ENCODE data around the gene FRMPD4.

The FRMPD4 gene

GRCh38 chrX:12329476-12329875 is 191.2 kb downstream of the FRMPD4 start:
- WGBS (ENCODE audit: insufficient coverage), result 72% methylated on average over 2 of the region's 3 CpGs
- Histone ChIP-seq H3K36me3 (ENCODE audit: control insufficient read depth in 4 of 4, insufficient read depth in 4 of 4, low read length in 3 of 4) (no peaks in the 10 kb centered on the region), H3K4me1 (ENCODE audit: control extremely low read depth in 1 of 4, control insufficient read depth in 4 of 4, insufficient read depth in 4 of 4, low read length in 3 of 4) (no peaks in the 10 kb centered on the region), H3K27ac (ENCODE audit: insufficient read depth in 1 of 2, low read depth in 1 of 2, low read length in 2 of 2, poor library complexity in 1 of 2, severe bottlenecking in 2 of 2) (no peak overlapping the region), H3K4me3 (ENCODE audit: control insufficient read depth in 1 of 7, extremely low read depth in 1 of 7, insufficient read depth in 4 of 7, low read depth in 2 of 7, low read length in 6 of 7) (no peak overlapping the region), H3K9me3 (ENCODE audit: control extremely low read depth in 1 of 5, control insufficient read depth in 4 of 5, insufficient read depth in 2 of 5, low read depth in 1 of 5, low read length in 4 of 5) (peaks cover 0 to under 1% (median 0%) of the 10 kb centered on the region in 5 experiments), H3K27me3 (replicated peaks in 2 of 5; ENCODE audit: control insufficient read depth in 4 of 5, insufficient read depth in 5 of 5, low read length in 4 of 5) (no peaks in the 10 kb centered on the region)
- ChIA-PET CTCF (no interaction called here), POLR2A (no interaction called here)
- no peak for DNase-seq

GRCh38 chrX:12330841-12331240 is 192.6 kb downstream of the FRMPD4 start:
- Histone ChIP-seq H3K27me3 (replicated peaks in 2 of 5; ENCODE audit: control insufficient read depth in 4 of 5, insufficient read depth in 5 of 5, low read length in 4 of 5) (no peaks in the 10 kb centered on the region), H3K36me3 (ENCODE audit: control insufficient read depth in 4 of 4, insufficient read depth in 4 of 4, low read length in 3 of 4) (no peaks in the 10 kb centered on the region), H3K9me3 (ENCODE audit: control extremely low read depth in 1 of 5, control insufficient read depth in 4 of 5, insufficient read depth in 2 of 5, low read depth in 1 of 5, low read length in 4 of 5) (no peaks in the 10 kb centered on the region), H3K4me3 (ENCODE audit: control insufficient read depth in 1 of 7, extremely low read depth in 1 of 7, insufficient read depth in 4 of 7, low read depth in 2 of 7, low read length in 6 of 7) (no peak overlapping the region), H3K27ac (ENCODE audit: insufficient read depth in 1 of 2, low read depth in 1 of 2, low read length in 2 of 2, poor library complexity in 1 of 2, severe bottlenecking in 2 of 2) (no peak overlapping the region), H3K4me1 (ENCODE audit: control extremely low read depth in 1 of 4, control insufficient read depth in 4 of 4, insufficient read depth in 4 of 4, low read length in 3 of 4) (no peaks in the 10 kb centered on the region)
- CTCF ChIA-PET, result no interaction called here
- DNase-seq, result no peak
- WGBS (ENCODE audit: insufficient coverage), result 80% methylated on average over 1 of the region's 3 CpGs
- POLR2A ChIA-PET, result no interaction called here

- Histone ChIP-seq H3K4me1 (ENCODE audit: control extremely low read depth in 1 of 4, control insufficient read depth in 4 of 4, insufficient read depth in 4 of 4, low read length in 3 of 4) (no peaks in the 10 kb centered on the region), H3K27me3 (replicated peaks in 2 of 5; ENCODE audit: control insufficient read depth in 4 of 5, insufficient read depth in 5 of 5, low read length in 4 of 5) (no peaks in the 10 kb centered on the region), H3K27ac (ENCODE audit: insufficient read depth in 1 of 2, low read depth in 1 of 2, low read length in 2 of 2, poor library complexity in 1 of 2, severe bottlenecking in 2 of 2) (no peak overlapping the region), H3K36me3 (ENCODE audit: control insufficient read depth in 4 of 4, insufficient read depth in 4 of 4, low read length in 3 of 4) (no peaks in the 10 kb centered on the region), H3K9me3 (ENCODE audit: control extremely low read depth in 1 of 5, control insufficient read depth in 4 of 5, insufficient read depth in 2 of 5, low read depth in 1 of 5, low read length in 4 of 5) (no peaks in the 10 kb centered on the region), H3K4me3 (ENCODE audit: control insufficient read depth in 1 of 7, extremely low read depth in 1 of 7, insufficient read depth in 4 of 7, low read depth in 2 of 7, low read length in 6 of 7) (no peak overlapping the region)
- ChIA-PET POLR2A (no interaction called here), CTCF (no interaction called here)
- no peak for DNase-seq
- WGBS (ENCODE audit: insufficient coverage), result no CpG with 5 or more reads among the region's 3 CpGs
Observed at GRCh38 chrX:12332786-12333347, 194.6 kb downstream of the FRMPD4 start.

GRCh38 chrX:12339921-12340320 is 201.6 kb downstream of the FRMPD4 start:
- CTCF ChIA-PET, result no interaction called here
- POLR2A ChIA-PET, result no interaction called here
- no peaks in the 10 kb centered on the region for H3K9me3 ChIP-seq (ENCODE audit: control extremely low read depth in 1 of 5, control insufficient read depth in 4 of 5, insufficient read depth in 2 of 5, low read depth in 1 of 5, low read length in 4 of 5)
- H3K27me3 ChIP-seq (replicated peaks in 2 of 5; ENCODE audit: control insufficient read depth in 4 of 5, insufficient read depth in 5 of 5, low read length in 4 of 5), result no peaks in the 10 kb centered on the region
- no peak overlapping the region for H3K27ac ChIP-seq (ENCODE audit: insufficient read depth in 1 of 2, low read depth in 1 of 2, low read length in 2 of 2, poor library complexity in 1 of 2, severe bottlenecking in 2 of 2)
- no peaks in the 10 kb centered on the region for H3K4me1 ChIP-seq (ENCODE audit: control extremely low read depth in 1 of 4, control insufficient read depth in 4 of 4, insufficient read depth in 4 of 4, low read length in 3 of 4)
- 100% methylated on average over 1 of the region's 2 CpGs for WGBS (ENCODE audit: insufficient coverage)
- no peak for DNase-seq
- H3K36me3 ChIP-seq (ENCODE audit: control insufficient read depth in 4 of 4, insufficient read depth in 4 of 4, low read length in 3 of 4), result no peaks in the 10 kb centered on the region
- H3K4me3 ChIP-seq (ENCODE audit: control insufficient read depth in 1 of 7, extremely low read depth in 1 of 7, insufficient read depth in 4 of 7, low read depth in 2 of 7, low read length in 6 of 7), result no peak overlapping the region

GRCh38 chrX:12344954-12345353 is 206.7 kb downstream of the FRMPD4 start:
- H3K4me1 ChIP-seq (ENCODE audit: control extremely low read depth in 1 of 4, control insufficient read depth in 4 of 4, insufficient read depth in 4 of 4, low read length in 3 of 4), result no peaks in the 10 kb centered on the region
- ChIA-PET CTCF (no interaction called here), POLR2A (no interaction called here)
- no peak overlapping the region for H3K4me3 ChIP-seq (ENCODE audit: control insufficient read depth in 1 of 7, extremely low read depth in 1 of 7, insufficient read depth in 4 of 7, low read depth in 2 of 7, low read length in 6 of 7)
- 79% methylated on average over 2 of the region's 2 CpGs for WGBS (ENCODE audit: insufficient coverage)
- H3K27ac ChIP-seq (ENCODE audit: insufficient read depth in 1 of 2, low read depth in 1 of 2, low read length in 2 of 2, poor library complexity in 1 of 2, severe bottlenecking in 2 of 2), result no peak overlapping the region
- no peaks in the 10 kb centered on the region for H3K9me3 ChIP-seq (ENCODE audit: control extremely low read depth in 1 of 5, control insufficient read depth in 4 of 5, insufficient read depth in 2 of 5, low read depth in 1 of 5, low read length in 4 of 5)
- DNase-seq, result no peak
- no peaks in the 10 kb centered on the region for H3K36me3 ChIP-seq (ENCODE audit: control insufficient read depth in 4 of 4, insufficient read depth in 4 of 4, low read length in 3 of 4)
- no peaks in the 10 kb centered on the region for H3K27me3 ChIP-seq (replicated peaks in 2 of 5; ENCODE audit: control insufficient read depth in 4 of 5, insufficient read depth in 5 of 5, low read length in 4 of 5)

- WGBS (ENCODE audit: insufficient coverage), result 43% methylated on average over 3 of the region's 8 CpGs
- CTCF ChIA-PET, result no interaction called here
Observed at GRCh38 chrX:12349201-12349600, 210.9 kb downstream of the FRMPD4 start.

GRCh38 chrX:12352922-12353321 is 214.6 kb downstream of the FRMPD4 start:
- no peak overlapping the region for H3K27ac ChIP-seq (ENCODE audit: insufficient read depth in 1 of 2, low read depth in 1 of 2, low read length in 2 of 2, poor library complexity in 1 of 2, severe bottlenecking in 2 of 2)
- H3K36me3 ChIP-seq (ENCODE audit: control insufficient read depth in 4 of 4, insufficient read depth in 4 of 4, low read length in 3 of 4), result no peaks in the 10 kb centered on the region
- 84% methylated on average over 4 of the region's 5 CpGs for WGBS (ENCODE audit: insufficient coverage)
- CTCF ChIA-PET, result no interaction called here
- no peaks in the 10 kb centered on the region for H3K9me3 ChIP-seq (ENCODE audit: control extremely low read depth in 1 of 5, control insufficient read depth in 4 of 5, insufficient read depth in 2 of 5, low read depth in 1 of 5, low read length in 4 of 5)
- no peaks in the 10 kb centered on the region for H3K27me3 ChIP-seq (replicated peaks in 2 of 5; ENCODE audit: control insufficient read depth in 4 of 5, insufficient read depth in 5 of 5, low read length in 4 of 5)
- no peak overlapping the region for H3K4me3 ChIP-seq (ENCODE audit: control insufficient read depth in 1 of 7, extremely low read depth in 1 of 7, insufficient read depth in 4 of 7, low read depth in 2 of 7, low read length in 6 of 7)
- POLR2A ChIA-PET, result no interaction called here
- no peak for DNase-seq
- no peaks in the 10 kb centered on the region for H3K4me1 ChIP-seq (ENCODE audit: control extremely low read depth in 1 of 4, control insufficient read depth in 4 of 4, insufficient read depth in 4 of 4, low read length in 3 of 4)

More at GRCh38 chrX:12349201-12349600, 210.9 kb downstream of the FRMPD4 start:
- Histone ChIP-seq H3K9me3 (ENCODE audit: control extremely low read depth in 1 of 5, control insufficient read depth in 4 of 5, insufficient read depth in 2 of 5, low read depth in 1 of 5, low read length in 4 of 5) (no peaks in the 10 kb centered on the region), H3K27ac (ENCODE audit: insufficient read depth in 1 of 2, low read depth in 1 of 2, low read length in 2 of 2, poor library complexity in 1 of 2, severe bottlenecking in 2 of 2) (no peak overlapping the region), H3K36me3 (ENCODE audit: control insufficient read depth in 4 of 4, insufficient read depth in 4 of 4, low read length in 3 of 4) (no peaks in the 10 kb centered on the region), H3K4me1 (ENCODE audit: control extremely low read depth in 1 of 4, control insufficient read depth in 4 of 4, insufficient read depth in 4 of 4, low read length in 3 of 4) (no peaks in the 10 kb centered on the region), H3K27me3 (replicated peaks in 2 of 5; ENCODE audit: control insufficient read depth in 4 of 5, insufficient read depth in 5 of 5, low read length in 4 of 5) (no peaks in the 10 kb centered on the region), H3K4me3 (ENCODE audit: control insufficient read depth in 1 of 7, extremely low read depth in 1 of 7, insufficient read depth in 4 of 7, low read depth in 2 of 7, low read length in 6 of 7) (no peak overlapping the region)
- POLR2A ChIA-PET, result no interaction called here
- no peak for DNase-seq

Measured in common myeloid progenitor, CD34-positive (primary cell).